PC-3 (cell line): Measurements from ENCODE around the gene USP48. TPM values are rescaled to one million over a fixed set of nuclear protein-coding genes. Genes with fewer than 3 reads are reported as not detected.

Source experiments
- ATAC-seq: fragments of 200-7000 bp; cut with Tn5 transposase; 2 replicates; pipeline ENCODE4 v1.9.1; 2020; ENCODE audit warnings: mild to moderate bottlenecking, moderate library complexity
- BruUV-seq: library from RNA; stranded (reverse); fragments of 400-500 nt; replicated peaks from 2 replicates; lab custom pipeline; 2021; lab: Mats Ljungman, UMichigan
- CTCF ChIA-PET: fragments of 300-600 bp; sonication (Branson Sonifier 250); formaldehyde crosslinking; loops from one replicate; lab custom pipeline; 2022; ENCODE audit warnings: antibody characterized with exemption; lab: Charles Lee
- POLR2A ChIA-PET: fragments of 300-600 bp; sonication (Branson Sonifier 250); formaldehyde crosslinking; loops from one replicate; lab custom pipeline; 2022; ENCODE audit warnings: antibody characterized with exemption; ENCODE audit not compliant: unreplicated experiment; lab: Charles Lee
- DNase-seq: peaks from one replicate; pipeline ENCODE4 v3.0.0-alpha.2; 2015
- H2AFZ ChIP-seq: fragments of 300-600 bp; sonication (generic); 2 replicates; pipeline ENCODE4 v1.6.0; 2016; ENCODE audit warnings: antibody characterized with exemption, low read length
- H3F3A ChIP-seq: fragments of 300-600 bp; sonication (generic); one replicate; pipeline ENCODE4 v1.6.0; 2017; ENCODE audit warnings: antibody characterized with exemption, low read length, control low read depth, mild to moderate bottlenecking; ENCODE audit not compliant: unreplicated experiment
- H3K27ac ChIP-seq: fragments of 300-600 bp; sonication (generic); 2 replicates; pipeline ENCODE4 v1.5.1; 2016; ENCODE audit warnings: mild to moderate bottlenecking, low read length
- H3K27me3 ChIP-seq: fragments of 300-600 bp; sonication (generic); 2 replicates; pipeline ENCODE4 v1.6.1; 2016; ENCODE audit warnings: low read length, mixed read lengths
- H3K36me3 ChIP-seq: fragments of 300-600 bp; sonication (generic); 2 replicates; pipeline ENCODE4 v1.6.1; 2016; ENCODE audit warnings: low read depth, mixed run types, low read length, mixed read lengths
- H3K4me1 ChIP-seq: fragments of 300-600 bp; sonication (generic); 2 replicates; pipeline ENCODE4 v1.5.1; 2016; ENCODE audit warnings: low read length; ENCODE audit not compliant: insufficient read depth
- H3K4me2 ChIP-seq: fragments of 300-600 bp; sonication (generic); 2 replicates; pipeline ENCODE4 v1.6.0; 2016; ENCODE audit warnings: low read length
- H3K4me3 ChIP-seq: fragments of 300-600 bp; sonication (generic); 2 replicates; pipeline ENCODE4 v1.5.1; 2016; ENCODE audit warnings: mild to moderate bottlenecking, low read length, mixed read lengths
- H3K79me2 ChIP-seq: fragments of 300-600 bp; sonication (generic); 2 replicates; pipeline ENCODE4 v1.6.1; 2017; ENCODE audit warnings: low read length, mixed read lengths
- H3K9ac ChIP-seq: fragments of 300-600 bp; sonication (generic); 2 replicates; pipeline ENCODE4 v1.6.0; 2016; ENCODE audit warnings: mild to moderate bottlenecking, low read length
- H3K9me2 ChIP-seq: fragments of 300-600 bp; sonication (generic); replicated peaks from 2 replicates; pipeline ENCODE4 v1.6.1; 2016; ENCODE audit warnings: mixed run types, low read length, mixed read lengths
- H3K9me3 ChIP-seq: fragments of 300-600 bp; sonication (generic); 2 replicates; pipeline ENCODE4 v1.6.1; 2016; ENCODE audit warnings: low read length, mixed read lengths
- H4K20me1 ChIP-seq: fragments of 300-600 bp; sonication (generic); 2 replicates; pipeline ENCODE4 v1.6.1; 2016; ENCODE audit warnings: low read length, mixed read lengths
- EZH2 ChIP-seq: fragments of 300-600 bp; sonication (generic); IDR thresholded peaks from one replicate; pipeline ENCODE4 v1.6.1; 2017; ENCODE audit warnings: antibody characterized with exemption, mild to moderate bottlenecking, low read length; ENCODE audit not compliant: unreplicated experiment
- EZH2phosphoT487 ChIP-seq: fragments of 300-600 bp; sonication (generic); IDR thresholded peaks from 2 replicates; pipeline ENCODE4 v1.6.1; 2018; ENCODE audit warnings: mild to moderate bottlenecking, antibody characterized with exemption, low read length, borderline replicate concordance
- intact Hi-C: fragments of 100-400 bp; cut with micrococcal nuclease; formaldehyde crosslinking; loops from 2 replicates; pipeline ENCODE4 v1.9.0; 2023
- total RNA-seq: library from RNA; depleted of rRNA; stranded (reverse); fragments of >200 nt; gene quantifications from 2 replicates; pipeline ENCODE4 v1.2.3, GENCODE V29; 2014
- TF ChIP-seq, protein P1 (sequence below): fragments of 300-600 bp; sonication (generic); conservative IDR thresholded peaks from 2 replicates; pipeline ENCODE4 v1.5.1; 2017; ENCODE audit warnings: antibody characterized with exemption, low read depth, mild to moderate bottlenecking, low read length

The USP48 gene
- total RNA-seq, 1 experiment from 2014 or later = 33.3 TPM

DNA sequence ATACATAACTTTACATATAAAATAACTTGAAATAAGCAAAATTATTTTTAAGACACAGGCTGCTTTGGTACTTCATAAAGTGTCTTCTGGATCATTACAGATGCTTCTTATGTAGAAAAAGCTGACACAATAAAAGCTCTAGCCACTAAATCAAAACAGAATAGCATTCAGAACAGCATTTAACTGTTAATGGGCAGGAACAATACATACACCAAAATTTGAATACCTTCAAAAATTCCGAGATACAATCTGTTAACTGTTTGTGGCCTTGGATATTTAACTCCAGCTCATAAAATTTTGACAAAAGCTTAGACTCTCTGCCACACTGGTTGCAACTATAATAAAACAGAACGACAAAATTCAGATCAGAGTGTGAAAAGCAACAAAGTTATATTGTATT is 31.7 kb downstream of the USP48 start:
- no peaks in the 10 kb centered on the region for H3K9me2 ChIP-seq
- CTCF ChIA-PET = no interaction called here
- no peaks in the 10 kb centered on the region for H3F3A ChIP-seq
- H3K36me3 ChIP-seq = peaks cover 43% of the 10 kb centered on the region
- intact Hi-C loops = no loop called here
- POLR2A ChIA-PET = no interaction called here
- no TSS peak for BruUV-seq
- H3K9ac ChIP-seq = no peak overlapping the region
- H3K4me1 ChIP-seq = no peaks in the 10 kb centered on the region
- H3K27ac ChIP-seq = no peak overlapping the region
- no peak overlapping the region for H3K4me2 ChIP-seq
- no peaks in the 10 kb centered on the region for H4K20me1 ChIP-seq
- DNase-seq (no peak), ATAC-seq (no peak)
- H3K9me3 ChIP-seq = no peaks in the 10 kb centered on the region
- no peak overlapping the region for H3K4me3 ChIP-seq
- no peaks in the 10 kb centered on the region for H3K79me2 ChIP-seq
- H3K27me3 ChIP-seq = no peaks in the 10 kb centered on the region
- TF ChIP-seq EZH2phosphoT487 (no peak), EZH2 (no peak)
- TF ChIP-seq, protein P1, sequence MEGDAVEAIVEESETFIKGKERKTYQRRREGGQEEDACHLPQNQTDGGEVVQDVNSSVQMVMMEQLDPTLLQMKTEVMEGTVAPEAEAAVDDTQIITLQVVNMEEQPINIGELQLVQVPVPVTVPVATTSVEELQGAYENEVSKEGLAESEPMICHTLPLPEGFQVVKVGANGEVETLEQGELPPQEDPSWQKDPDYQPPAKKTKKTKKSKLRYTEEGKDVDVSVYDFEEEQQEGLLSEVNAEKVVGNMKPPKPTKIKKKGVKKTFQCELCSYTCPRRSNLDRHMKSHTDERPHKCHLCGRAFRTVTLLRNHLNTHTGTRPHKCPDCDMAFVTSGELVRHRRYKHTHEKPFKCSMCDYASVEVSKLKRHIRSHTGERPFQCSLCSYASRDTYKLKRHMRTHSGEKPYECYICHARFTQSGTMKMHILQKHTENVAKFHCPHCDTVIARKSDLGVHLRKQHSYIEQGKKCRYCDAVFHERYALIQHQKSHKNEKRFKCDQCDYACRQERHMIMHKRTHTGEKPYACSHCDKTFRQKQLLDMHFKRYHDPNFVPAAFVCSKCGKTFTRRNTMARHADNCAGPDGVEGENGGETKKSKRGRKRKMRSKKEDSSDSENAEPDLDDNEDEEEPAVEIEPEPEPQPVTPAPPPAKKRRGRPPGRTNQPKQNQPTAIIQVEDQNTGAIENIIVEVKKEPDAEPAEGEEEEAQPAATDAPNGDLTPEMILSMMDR = no peak
- H2AFZ ChIP-seq = no peak overlapping the region

DNA sequence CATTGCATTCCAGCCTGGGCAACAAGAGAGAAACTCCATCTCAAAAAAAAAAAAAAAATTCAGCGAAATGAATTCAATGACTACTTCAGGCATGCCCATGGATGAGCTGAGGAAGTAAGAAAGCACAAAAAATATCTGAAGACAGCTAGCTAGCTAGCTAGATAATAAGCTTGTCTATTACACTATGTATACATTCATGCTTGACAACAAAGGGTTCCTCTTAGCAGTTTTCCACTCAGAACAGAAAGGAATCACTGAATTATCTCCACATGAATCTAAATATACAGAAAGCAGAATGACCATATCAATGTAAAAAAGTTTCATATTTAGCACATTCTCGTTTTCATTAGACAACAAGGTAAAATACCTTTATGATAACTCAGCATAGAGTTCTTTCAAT is 32.1 kb downstream of the USP48 start:
- TF ChIP-seq, protein P1 = no peak
- TF ChIP-seq EZH2phosphoT487 (no peak), EZH2 (no peak)
- Histone ChIP-seq H3K79me2 (no peaks in the 10 kb centered on the region), H3K4me3 (no peak overlapping the region), H3F3A (no peaks in the 10 kb centered on the region), H3K27me3 (no peaks in the 10 kb centered on the region), H3K9me2 (no peaks in the 10 kb centered on the region), H3K4me2 (no peak overlapping the region), H3K9me3 (no peaks in the 10 kb centered on the region), H4K20me1 (no peaks in the 10 kb centered on the region), H3K36me3 (peaks cover 43% of the 10 kb centered on the region), H3K9ac (no peak overlapping the region), H2AFZ (no peak overlapping the region), H3K4me1 (no peaks in the 10 kb centered on the region), H3K27ac (no peak overlapping the region)
- intact Hi-C loops = no loop called here
- POLR2A ChIA-PET = no interaction called here
- DNase-seq (no peak), ATAC-seq (no peak)
- no TSS peak for BruUV-seq
- CTCF ChIA-PET = no interaction called here

DNA sequence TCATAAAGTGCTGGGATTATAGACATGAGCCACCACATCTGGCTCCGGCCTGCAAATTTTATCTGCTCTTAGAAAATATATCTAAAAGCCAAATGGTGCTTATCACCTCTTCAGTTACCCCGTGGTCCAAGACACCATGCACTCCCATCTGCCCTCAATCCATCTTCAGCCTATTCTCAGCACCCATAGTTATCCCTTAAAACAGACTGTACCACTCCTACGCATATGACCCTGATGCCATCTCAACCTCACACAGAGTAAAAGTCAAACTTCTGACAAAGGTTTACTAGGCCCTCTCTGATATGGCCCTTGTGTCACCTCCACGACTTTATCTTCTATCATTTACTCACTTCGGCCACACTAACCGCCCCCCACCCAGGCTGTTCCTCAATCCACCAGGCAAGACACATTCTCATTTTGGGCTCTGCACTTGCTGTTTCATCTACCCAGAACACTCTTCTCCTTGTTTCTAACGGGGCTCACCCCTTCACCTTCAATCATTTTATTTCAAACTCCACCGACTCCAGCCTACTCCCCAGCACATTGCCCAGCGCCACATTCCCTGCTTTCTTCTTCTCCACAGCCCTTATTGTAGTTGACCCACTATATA is 33.0 kb downstream of the USP48 start:
- Histone ChIP-seq H3K4me3 (no peak overlapping the region), H3F3A (no peaks in the 10 kb centered on the region), H3K9me3 (no peaks in the 10 kb centered on the region), H3K4me2 (no peak overlapping the region), H3K36me3 (peaks cover 37% of the 10 kb centered on the region), H3K4me1 (no peaks in the 10 kb centered on the region), H3K27ac (no peak overlapping the region), H3K9ac (no peak overlapping the region), H2AFZ (no peak overlapping the region), H3K27me3 (no peaks in the 10 kb centered on the region), H4K20me1 (no peaks in the 10 kb centered on the region), H3K9me2 (no peaks in the 10 kb centered on the region), H3K79me2 (no peaks in the 10 kb centered on the region)
- intact Hi-C loops = no loop called here
- ATAC-seq (no peak), DNase-seq (no peak)
- CTCF ChIA-PET = no interaction called here
- POLR2A ChIA-PET = no interaction called here
- TF ChIP-seq EZH2phosphoT487 (no peak), EZH2 (no peak)
- TF ChIP-seq, protein P1 = no peak
- TSS peak; percentile 18 for BruUV-seq
